Measurements from ENCODE around the gene SCYGR8.
"Not testable (repeated sequence)": the region's sequence is repeated elsewhere in the genome, so short reads cannot be mapped to it uniquely, and the experiment has no call there.

Gene SCYGR8, protein sequence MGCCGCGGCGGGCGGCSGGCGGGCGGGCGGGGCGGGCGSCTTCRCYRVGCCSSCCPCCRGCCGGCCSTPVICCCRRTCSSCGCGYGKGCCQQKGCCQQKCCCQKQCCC

DNA sequence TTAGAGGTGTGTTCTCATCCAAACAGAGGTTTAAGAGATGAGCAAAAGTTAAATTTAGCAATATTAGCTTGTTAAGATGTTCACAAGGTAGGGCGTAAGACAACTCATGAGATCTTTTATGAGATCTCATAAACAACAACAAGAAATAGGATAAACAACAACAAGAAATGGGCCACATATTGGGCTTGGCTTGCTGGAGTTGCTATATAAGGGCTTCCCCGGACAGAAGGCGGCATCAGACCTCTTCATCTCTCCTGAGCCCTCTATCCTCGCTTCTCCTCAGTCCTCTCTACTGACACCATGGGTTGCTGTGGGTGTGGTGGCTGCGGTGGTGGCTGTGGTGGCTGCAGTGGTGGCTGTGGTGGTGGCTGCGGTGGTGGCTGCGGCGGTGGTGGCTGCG lies at the start of gene SCYGR8:
TSS of gene SCYGR8 (plus strand) at position 301 of the 400 bp plus-strand sequence. CDS start at position 301, 0 bp downstream.
- no peak for DNase-seq (ENCODE audit: low spot score)

DNA sequence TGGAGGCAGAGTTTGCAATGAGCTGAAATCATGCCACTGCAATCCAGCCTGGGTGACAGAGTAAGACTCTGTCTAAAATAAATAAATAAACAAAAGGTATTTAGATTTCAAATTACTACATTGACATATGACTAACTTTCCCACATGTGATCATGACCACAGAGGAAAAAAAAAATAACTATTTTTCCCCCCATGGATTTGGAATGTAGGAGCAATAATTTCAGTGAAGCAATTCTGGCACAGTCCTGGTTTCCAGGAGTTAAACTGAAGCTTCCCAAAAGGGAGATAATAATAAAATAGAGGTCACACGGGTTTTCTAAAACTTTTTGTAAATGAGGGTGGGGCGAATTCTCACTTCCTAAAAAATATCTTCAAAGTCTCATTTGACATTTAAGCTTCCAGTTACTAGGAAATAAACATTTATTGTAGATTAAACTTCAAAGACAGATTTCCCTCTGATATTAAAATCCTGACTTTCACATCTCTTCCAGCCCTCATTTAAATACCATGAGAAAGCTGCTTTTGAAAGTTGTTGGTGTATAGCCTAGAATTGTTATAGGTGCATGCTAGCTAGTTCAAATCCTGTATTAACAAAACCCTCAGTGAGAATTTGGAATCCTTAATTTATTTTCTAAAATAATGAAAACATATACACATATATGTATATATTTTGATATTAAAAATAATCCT lies 48.6 kb upstream of the SCYGR8 start:
- DNase-seq (ENCODE audit: low spot score) = peak; percentile 5

DNA sequence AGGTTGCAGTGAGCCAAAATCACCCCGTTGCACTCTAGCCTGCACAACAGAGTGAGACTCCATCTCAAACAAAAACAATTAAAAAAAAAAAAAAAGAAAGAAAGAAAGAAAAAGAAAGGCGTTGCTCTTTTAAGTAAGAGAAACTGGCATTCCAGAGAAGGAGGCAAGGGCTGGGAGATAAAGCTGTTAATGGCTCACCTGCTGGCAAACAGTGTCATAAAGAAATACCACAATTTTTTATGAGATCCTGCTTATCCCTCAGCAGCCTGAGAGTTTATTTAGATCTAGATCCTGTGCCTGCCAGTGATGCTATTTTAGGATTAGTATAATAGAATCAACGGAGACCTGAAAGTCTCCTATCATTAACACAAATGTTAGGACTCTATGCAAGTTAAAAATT lies 44.1 kb upstream of the SCYGR8 start:
- DNase-seq (ENCODE audit: low spot score) = no peak

DNA sequence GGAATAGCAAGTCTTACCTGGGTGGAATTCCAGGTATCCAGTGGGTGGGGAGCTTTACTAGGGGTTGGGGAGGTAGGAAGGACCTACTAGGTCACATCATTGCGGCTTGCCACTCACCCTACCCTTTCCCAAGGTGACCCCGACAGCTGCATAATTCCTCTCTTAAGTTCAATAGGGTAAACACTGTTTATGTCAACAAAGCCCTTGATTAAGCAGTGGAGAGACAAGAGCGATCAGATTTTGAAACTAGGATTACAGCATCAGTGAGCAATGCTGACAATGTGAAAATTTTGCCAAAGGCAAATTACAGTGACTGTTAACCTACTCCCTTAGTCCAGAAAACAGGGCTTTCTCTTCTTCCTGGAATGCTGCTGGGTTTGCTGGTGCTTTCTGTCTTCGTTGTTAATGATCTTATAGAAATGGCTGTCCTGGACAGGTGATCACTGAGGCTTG lies 42.4 kb upstream of the SCYGR8 start:
- no peak for DNase-seq (ENCODE audit: low spot score)

DNA sequence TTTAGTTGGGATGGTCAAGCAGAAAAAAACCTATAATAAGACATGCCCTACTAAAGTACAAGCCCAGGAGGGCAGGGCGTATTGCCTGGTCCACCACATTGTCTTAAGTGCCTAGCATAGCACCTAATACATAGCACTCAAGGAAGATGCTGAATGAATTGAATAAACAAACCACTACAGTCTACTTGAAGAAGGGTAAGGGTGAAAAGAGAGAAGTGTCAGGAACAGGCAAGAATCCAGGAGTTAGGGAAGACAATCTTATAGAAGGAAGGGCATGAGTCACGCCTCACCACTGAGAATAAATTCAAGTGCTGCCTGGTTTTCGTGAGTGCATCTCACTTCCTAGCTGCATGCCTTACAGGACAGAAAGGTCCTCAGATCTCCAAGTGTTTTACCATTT lies 41.7 kb upstream of the SCYGR8 start:
- DNase-seq (ENCODE audit: low spot score) = no peak

DNA sequence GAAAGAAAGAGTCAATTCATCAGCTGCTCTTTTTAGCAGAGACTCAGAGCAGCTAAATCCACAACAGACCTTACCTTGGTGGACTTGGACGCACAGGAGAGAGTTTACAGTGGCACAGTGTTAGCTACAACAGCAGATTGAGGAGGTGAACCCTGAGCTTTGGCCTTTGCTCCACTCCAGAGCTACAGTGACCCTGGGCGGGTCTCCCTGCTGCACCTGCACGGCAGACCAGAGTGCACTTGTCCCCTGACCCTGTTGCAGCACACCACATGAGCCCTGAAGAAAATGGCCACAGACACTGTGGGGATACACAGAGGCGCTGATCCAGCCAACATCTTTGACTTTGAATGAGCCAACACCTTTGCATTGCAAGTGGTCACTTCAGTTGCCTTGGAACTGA lies 38.8 kb upstream of the SCYGR8 start:
- no peak for DNase-seq (ENCODE audit: low spot score)

DNA sequence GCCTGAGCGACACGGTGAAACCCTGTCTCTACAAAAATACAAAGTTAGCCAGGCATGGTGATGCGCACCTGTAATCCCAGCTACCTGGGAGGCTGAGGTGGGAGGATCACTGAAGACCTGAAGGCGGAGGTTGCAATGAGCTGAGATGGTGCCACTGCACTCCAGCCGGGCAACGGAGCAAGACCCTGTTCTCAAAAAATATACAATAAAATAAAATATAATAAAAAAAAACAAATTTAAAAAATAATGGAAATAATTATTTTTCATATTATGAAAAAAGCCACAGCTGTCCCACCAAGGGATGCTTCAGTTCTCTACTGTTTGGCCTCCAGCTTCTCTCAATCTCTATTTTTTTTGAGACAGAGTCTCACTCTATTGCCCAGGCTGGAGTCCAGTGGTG lies 38.3 kb upstream of the SCYGR8 start:
- no peak for DNase-seq (ENCODE audit: low spot score)

DNA sequence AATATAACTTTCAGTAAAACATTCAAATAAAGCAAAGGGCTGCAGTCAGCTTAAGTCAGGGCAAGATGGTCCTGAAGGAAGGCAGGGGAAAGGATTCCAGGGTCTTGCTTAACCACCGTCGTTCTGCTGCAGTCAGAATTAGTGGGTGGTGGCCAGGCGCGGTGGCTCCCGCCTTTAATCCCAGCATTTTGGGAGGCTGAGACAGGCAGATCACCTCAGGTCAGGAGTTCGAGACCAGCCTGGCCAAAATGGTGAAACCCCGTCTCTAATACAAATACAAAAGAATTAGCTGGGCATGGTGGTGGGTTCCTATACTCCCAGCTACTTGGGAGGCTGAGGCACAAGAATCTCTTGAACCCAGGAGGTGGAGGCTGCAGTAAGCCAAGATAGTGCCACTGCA lies 34.7 kb upstream of the SCYGR8 start:
- DNase-seq (ENCODE audit: low spot score) = no peak

DNA sequence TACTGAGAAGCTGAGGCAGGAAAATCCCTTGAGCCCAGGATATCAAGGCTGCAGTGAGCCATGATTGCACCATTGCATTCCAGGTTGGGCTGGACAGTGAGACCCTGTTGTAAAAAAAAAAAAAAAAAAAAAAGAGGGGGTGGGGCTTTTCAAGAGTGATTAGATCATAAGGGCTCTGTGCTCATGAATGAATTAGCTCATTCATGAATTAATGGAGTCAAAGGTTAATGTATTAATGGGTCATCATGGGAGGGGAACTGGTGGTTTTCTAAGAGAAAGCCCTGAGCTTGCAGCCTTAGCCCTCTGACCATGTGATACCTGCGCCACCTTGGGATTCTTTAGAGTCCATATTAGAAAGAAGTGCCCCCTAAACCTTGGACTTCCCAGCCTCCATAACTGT lies 32.4 kb upstream of the SCYGR8 start:
- no peak for DNase-seq (ENCODE audit: low spot score)

DNA sequence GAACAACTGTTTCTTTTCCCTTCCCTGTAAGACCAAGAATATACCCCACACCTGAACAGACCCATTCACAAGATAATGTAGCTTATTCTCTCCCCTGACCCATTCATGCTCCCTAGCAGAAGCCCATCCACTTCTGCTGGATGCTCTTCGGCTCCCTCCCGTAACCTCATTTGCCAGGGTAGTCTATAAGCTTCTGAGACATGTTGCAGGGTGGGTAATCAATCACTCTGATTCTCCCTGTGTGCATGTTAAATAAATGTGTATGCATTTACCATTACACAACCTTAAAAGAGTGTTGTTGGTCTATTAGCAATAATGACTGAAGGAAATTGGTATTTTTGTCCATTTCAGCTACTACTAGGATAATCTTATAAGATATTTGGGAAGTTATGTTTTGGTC lies 29.2 kb upstream of the SCYGR8 start:
- no peak for DNase-seq (ENCODE audit: low spot score)

DNA sequence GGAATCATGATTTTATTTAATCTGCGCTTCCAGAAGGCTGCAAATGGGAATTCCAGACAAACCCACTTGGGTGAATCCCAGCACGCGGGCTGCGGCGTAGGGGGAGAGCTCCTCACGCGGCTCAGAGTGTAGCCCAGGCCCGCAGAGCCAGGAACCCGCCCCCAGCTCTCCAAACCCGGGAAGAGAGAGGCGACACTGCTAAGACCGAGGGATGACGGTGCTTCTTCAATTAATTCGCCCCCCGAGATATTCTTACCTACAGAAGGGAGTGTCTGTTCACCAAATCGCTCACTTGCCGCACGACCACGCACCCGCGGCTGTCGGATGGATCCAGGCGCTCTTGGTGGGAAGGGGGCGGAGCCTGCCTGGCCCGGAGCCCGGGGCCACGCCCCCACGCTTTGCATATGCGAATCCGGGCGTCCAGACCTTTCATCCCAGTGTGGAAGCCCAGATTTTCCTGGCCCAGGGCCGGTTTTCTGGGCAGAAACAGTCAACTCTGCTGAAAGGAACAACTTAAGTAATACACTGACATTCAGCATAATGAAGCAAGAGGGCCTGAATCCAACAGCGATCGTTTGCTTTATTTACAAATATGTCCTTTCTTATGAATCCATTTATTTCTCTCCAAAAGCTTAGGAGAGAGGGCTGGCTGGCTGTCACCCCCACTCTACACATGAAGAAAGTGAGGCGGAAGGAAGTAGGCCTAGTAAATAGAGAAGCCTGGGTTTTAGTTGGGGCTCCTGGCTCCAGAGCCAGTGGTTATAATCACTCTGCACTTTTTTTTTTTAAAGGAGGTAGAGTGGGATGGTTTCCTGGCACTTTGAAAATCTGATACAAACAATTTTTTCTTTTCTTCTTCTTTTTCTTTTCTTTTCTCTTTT lies 27.8 kb upstream of the SCYGR8 start, which contains the start of gene SLC19A3:
TSS of gene SLC19A3 (minus strand) at position 342 of the 881 bp plus-strand sequence. CDS start 15,710 bp downstream, outside the sequence.
- peak; percentile 73 for DNase-seq (ENCODE audit: low spot score)

DNA sequence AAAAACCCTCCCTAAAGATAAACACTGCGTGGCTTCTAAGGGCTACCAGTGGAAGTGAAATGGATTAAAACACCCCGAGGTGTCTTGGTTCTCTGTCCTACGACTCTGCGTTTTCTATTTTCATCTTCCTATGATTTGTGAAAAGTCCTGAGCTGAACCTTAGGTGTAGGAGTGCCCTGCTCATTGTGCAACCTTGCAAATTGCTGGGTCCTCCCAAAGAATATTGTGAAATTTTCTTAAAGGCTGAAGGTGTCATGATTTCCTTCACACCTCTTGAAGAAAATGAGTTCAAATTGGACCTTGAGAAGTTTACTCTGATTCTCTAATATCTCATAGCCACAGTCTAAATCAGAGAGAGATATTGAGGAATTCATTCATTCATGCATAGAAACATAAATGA lies 26.1 kb upstream of the SCYGR8 start:
- no peak for DNase-seq (ENCODE audit: low spot score)

DNA sequence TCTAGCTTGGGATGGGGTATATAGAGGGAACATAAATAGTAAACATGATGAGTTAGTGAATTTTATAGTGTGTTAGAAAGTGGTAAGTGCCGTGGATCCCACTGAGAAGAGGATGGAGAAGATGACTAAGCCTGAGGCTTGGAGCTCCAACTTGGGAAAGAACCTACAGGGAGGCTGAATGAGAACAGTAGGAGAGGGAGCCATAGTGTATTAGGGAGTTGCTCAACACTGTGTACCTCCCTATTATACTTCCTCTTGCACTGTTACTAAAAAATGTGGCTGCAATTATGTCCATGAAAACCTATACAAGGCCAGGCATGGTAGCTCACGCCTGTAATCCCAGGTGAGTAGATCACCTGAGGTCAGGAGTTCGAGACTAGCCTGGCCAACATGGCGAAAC lies 25.0 kb upstream of the SCYGR8 start:
- DNase-seq (ENCODE audit: low spot score) = no peak

DNA sequence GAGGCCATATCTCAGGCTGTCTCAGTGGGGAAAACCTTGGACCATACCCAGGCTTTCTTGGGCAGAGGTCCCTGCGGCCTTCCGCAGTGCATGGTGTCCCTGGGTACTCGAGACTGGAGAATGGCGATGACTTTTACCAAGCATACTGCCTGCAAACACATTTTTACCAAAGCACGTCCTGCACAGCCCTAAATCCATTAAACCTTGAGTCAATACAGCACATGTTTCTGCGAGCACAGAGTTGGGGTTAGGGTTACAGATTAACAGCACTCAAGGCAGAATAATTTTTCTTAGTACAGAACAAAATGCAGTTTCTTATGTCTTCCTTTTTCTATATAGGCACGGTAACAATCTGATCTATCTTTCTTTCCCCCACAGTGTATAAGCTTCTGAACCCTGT lies 22.9 kb upstream of the SCYGR8 start:
- DNase-seq (ENCODE audit: low spot score) = not testable (repeated sequence)

DNA sequence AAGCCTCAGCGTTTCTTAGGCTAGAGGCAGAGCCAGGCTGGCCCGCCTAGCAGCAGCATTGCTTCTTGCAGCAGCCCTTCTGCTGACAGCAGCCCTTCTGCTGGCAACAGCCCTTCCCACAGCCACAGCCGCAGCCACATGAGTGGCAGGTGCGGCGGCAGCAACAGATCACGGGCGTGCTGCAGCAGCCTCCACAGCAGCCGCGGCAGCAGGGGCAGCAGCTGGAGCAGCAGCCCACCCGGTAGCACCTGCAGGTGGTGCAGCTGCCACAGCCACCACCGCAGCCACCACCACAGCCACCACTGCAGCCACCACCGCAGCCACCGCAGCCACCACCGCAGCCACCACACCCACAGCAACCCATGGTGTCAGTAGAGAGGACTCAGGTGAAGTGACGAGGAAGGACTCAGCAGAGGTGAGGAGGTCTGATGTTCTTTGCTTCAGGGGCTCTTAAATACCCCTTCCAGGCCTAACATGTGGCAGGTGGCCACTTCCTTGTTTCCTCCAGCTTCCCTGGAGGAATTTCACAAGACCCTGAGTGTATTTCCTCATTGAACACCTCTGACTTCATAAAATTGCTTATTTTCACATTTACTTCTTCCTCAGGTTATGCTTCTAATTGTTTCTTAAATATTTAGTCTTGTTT lies 21.2 kb upstream of the SCYGR8 start, which contains the start of gene SCYGR6:
TSS of gene SCYGR6 (minus strand) at position 364 of the 646 bp plus-strand sequence. CDS start at position 364, 0 bp downstream.
- no peak for DNase-seq (ENCODE audit: low spot score)

DNA sequence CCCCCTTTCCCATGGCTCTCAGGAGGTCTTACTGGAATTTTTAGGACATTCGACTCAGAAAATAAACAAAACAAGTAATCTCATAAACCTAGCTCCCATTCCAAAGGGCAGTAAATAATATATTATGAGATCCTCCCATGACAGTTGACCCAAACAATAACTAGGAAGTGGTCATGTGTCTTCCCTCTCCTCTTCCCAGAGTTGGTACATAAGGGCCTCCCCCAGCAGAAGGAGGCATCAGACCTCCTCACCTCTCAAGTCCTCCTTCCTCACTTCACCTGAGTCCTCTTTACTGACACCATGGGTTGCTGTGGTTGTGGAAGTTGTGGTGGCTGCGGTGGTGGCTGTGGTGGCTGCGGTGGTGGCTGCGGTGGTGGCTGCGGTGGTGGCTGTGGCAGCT lies 17.7 kb upstream of the SCYGR8 start, which contains the start of gene SCYGR7:
TSS of gene SCYGR7 (plus strand) at position 301 of the 400 bp plus-strand sequence. CDS start at position 301, 0 bp downstream.
- DNase-seq (ENCODE audit: low spot score) = no peak

DNA sequence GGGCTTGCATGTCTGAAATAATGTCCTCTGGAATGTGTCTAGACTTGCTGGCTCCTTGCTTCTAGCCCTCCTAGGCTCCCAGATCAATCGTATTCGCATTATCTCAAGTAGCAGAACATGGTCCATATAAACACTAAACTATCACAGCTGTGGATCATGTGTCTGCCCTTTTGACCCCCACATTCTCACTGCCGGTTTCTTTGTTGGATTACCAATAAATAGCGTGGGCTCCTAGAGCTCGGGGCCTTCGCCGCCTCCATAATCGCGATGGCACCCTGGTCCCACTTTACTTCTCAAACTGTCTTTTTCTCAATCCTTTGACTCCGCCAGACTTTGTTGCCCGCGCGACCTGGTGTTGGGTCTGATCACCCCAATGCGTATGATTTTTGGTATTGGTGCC lies 6.3 kb upstream of the SCYGR8 start:
- no peak for DNase-seq (ENCODE audit: low spot score)

DNA sequence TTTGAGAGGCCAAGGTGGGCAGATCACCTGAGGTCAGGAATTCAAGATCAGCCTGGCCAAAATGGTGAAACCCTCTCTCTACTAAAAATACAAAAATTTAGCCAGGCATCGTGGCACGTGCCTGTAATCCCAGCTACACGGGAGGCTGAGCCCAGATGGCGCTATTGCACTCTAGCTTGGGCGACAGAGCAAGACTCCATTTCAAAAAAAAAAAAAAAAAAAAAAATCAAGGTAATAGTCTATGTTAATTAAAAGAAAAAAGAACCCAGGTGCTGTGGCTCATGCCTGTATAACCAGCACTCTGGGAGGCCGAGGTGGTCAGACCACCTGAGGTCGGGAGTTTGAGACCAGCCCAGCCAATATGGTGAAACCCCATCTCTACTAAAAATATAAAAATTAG lies 5.0 kb upstream of the SCYGR8 start:
- DNase-seq (ENCODE audit: low spot score) = not testable (repeated sequence)

DNA sequence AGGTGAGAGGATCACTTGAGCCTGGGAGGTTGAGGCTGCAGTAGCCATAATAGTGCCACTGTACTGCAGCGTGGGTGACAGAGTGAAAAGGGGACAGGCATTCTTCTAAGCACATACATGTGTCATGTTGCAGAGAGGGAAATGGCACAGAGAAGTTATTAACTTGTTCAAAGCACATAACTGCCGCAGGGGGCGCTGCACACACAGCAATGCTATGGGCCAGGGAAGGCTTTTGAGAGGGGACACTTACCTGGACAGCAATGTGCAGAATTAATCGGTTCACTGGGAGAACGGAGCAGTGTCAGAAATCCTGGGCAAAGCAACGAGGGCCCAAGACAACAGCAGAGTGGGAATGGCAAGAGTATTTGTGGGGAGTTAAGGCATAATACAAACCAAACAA lies 2.4 kb downstream of the SCYGR8 start:
- no peak for DNase-seq (ENCODE audit: low spot score)

DNA sequence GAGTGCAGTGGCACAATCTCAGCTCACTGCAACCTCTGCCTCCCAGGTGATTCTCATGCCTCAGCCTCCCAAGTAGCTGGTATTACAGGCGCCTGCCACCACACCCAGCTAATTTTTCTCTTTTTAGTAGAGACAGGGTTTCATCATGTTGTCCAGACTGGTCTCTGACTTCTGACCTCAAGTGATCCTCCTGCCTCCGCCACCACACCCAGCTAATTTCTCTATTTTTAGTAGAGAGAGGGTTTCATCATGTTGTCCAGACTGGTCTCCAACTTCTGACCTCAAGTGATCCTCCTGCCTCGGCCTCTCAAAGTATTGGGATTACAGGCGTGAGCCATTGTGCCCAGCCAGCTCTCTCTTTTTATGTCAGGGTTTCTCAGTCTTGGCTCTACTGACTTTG lies 10.6 kb downstream of the SCYGR8 start:
- DNase-seq (ENCODE audit: low spot score) = not testable (repeated sequence)

DNA sequence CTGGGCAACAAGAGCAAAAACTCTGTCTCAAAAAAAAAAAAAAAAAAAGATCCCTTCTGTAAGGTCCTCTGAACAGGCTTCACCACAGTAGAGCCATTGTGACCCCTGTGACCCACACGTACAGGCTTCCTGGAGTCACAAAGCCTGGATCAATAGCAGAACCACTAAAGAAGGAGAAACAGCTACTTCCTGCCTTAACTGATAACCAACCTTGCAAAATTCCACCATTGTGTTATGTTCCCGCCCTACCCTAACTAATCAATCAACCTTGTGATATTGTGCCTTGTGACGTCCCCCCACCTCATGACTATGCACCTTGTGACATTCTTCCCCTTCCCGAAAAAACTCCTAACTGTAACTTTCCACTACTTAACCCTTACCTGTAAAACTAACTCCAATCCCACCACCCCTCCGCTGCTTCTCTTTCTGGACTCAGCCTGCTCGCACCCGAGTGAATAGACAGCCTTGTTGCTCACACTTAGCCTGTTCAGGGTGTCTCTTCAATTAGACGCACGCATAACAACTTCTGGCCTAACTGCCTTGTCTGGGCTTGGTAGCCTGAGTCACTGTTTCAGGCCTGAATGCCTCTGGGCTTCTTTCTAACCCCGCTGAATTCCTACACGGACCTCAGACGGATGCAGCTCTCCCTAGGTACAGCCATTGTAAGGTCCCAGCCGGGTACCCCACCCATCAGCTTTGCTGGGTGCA lies 13.9 kb downstream of the SCYGR8 start:
- DNase-seq (ENCODE audit: low spot score) = no peak

Data from pons (tissue), 1 donor.